DOHH2 (cell line): ENCODE data around the gene PEPD.

ENCODE experiments used
- H3F3A ChIP-seq: fragments of 200-600 bp; sonication (generic), shearing (Covaris generic); 2 replicates; pipeline ENCODE4 v1.6.0; 2016; ENCODE audit warnings: antibody characterized with exemption, mild to moderate bottlenecking; ENCODE audit not compliant: control insufficient read depth, insufficient read depth
- H3K27ac ChIP-seq: fragments of 200-600 bp; sonication (generic); 2 replicates; pipeline ENCODE4 v1.5.1; 2014; ENCODE audit warnings: low read depth, mild to moderate bottlenecking, low read length, moderate library complexity
- H3K27me3 ChIP-seq: fragments of 200-600 bp; sonication (generic); 2 replicates; pipeline ENCODE4 v1.6.1; 2014; ENCODE audit warnings: mild to moderate bottlenecking, low read length, mixed read lengths; ENCODE audit not compliant: control insufficient read depth
- H3K36me3 ChIP-seq: fragments of 200-600 bp; sonication (generic); 2 replicates; pipeline ENCODE4 v1.6.1; 2014; ENCODE audit warnings: mild to moderate bottlenecking, low read length, moderate library complexity, mixed read lengths; ENCODE audit not compliant: control insufficient read depth
- H3K4me1 ChIP-seq: fragments of 200-600 bp; sonication (generic); 2 replicates; pipeline ENCODE4 v1.6.1; 2014; ENCODE audit warnings: mild to moderate bottlenecking, low read length, mixed read lengths; ENCODE audit not compliant: control insufficient read depth
- H3K4me2 ChIP-seq: fragments of 200-600 bp; sonication (generic); 2 replicates; pipeline ENCODE4 v1.6.0; 2014; ENCODE audit warnings: mild to moderate bottlenecking, low read length, moderate library complexity
- H3K4me3 ChIP-seq: fragments of 200-600 bp; sonication (generic); 2 replicates; pipeline ENCODE4 v1.5.1; 2014; ENCODE audit warnings: mild to moderate bottlenecking, low read length, mixed read lengths
- H3K79me2 ChIP-seq: fragments of 200-600 bp; sonication (generic); 2 replicates; pipeline ENCODE4 v1.6.1; 2014; ENCODE audit warnings: mild to moderate bottlenecking, low read length, mixed read lengths; ENCODE audit not compliant: control insufficient read depth
- H3K9me2 ChIP-seq: fragments of 200-600 bp; sonication (generic); replicated peaks from 2 replicates; pipeline ENCODE4 v1.6.1; 2014; ENCODE audit warnings: mild to moderate bottlenecking, low read length, mixed read lengths; ENCODE audit not compliant: control insufficient read depth
- H3K9me3 ChIP-seq: fragments of 200-600 bp; sonication (generic); 2 replicates; pipeline ENCODE4 v1.6.1; 2014; ENCODE audit warnings: antibody characterized with exemption, low read length, mixed read lengths; ENCODE audit not compliant: control insufficient read depth, insufficient read depth
- H4K20me1 ChIP-seq: fragments of 200-600 bp; sonication (generic); 2 replicates; pipeline ENCODE4 v1.6.0; 2014; ENCODE audit warnings: low read depth, mild to moderate bottlenecking, antibody characterized with exemption, low read length, moderate library complexity; ENCODE audit not compliant: control insufficient read depth, insufficient read depth
- CTCF ChIP-seq: fragments of 200-600 bp; sonication (generic); IDR thresholded peaks from one replicate; pipeline ENCODE4 v1.5.1; 2014; ENCODE audit warnings: antibody characterized with exemption, mild to moderate bottlenecking, low read depth, low read length; ENCODE audit not compliant: poor library complexity, severe bottlenecking
- EZH2phosphoT487 ChIP-seq: fragments of 200-600 bp; sonication (generic); IDR thresholded peaks from 2 replicates; pipeline ENCODE4 v1.6.1; 2017; ENCODE audit warnings: borderline replicate concordance, mild to moderate bottlenecking, antibody characterized with exemption, low read length, moderate library complexity, mixed read lengths

PEPD gene

GRCh38 chr19:33460221-33460908, 61.2 kb downstream of the PEPD start:
- no peaks in the 10 kb centered on the region for H3K79me2 ChIP-seq
- TF ChIP-seq CTCF (no peak), EZH2phosphoT487 (no peak)

DNA sequence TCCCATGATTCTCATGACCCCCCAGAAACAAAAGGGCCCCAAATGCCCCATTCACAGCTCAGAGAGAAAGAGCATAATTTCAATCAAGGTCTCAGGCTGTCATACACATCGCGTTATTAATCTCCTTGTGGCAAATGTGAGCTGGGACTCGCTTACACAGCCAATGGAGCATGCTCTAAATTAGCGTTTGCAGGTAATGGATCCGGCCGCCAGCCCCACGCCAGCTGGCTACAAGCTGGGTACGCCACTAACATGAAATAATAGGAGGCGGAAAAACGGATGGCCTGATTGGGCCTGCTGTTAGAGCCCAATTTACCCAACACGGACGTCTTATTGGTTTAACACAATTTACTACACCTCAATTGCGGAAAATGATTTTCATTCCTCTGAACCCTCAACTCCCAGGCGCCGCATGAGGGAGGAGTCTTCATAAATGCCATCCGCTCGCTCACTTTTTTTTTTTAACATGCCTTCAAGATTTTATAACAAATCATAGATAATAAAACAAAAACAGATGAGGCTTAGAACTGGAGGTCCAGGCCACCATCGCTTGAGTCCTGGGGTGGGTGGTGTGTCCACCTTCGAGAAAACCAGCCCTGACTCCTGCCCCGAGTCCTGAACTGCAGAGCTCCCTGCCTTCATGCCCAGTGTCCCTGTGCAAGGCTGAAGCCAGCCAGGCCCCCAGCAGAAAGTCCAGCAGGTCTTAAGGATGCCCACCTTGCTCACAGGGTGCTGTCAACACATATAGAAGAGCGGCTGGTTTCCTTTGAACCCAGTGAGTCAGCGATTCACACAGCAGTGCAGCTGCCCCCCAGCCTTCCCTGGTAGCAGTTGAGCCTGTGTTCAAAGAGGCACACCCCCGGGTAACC, 62.1 kb downstream of the PEPD start:
- Histone ChIP-seq H3K27ac (no peak overlapping the region), H3K27me3 (no peaks in the 10 kb centered on the region), H3F3A (no peaks in the 10 kb centered on the region), H3K9me2 (no peaks in the 10 kb centered on the region), H3K9me3 (no peaks in the 10 kb centered on the region), H3K79me2 (no peaks in the 10 kb centered on the region), H4K20me1 (no peaks in the 10 kb centered on the region), H3K4me1 (no peaks in the 10 kb centered on the region), H3K36me3 (no peaks in the 10 kb centered on the region), H3K4me3 (no peak overlapping the region), H3K4me2 (no peak overlapping the region)
- TF ChIP-seq CTCF = no peak
- no peak for TF ChIP-seq EZH2phosphoT487

More at GRCh38 chr19:33460221-33460908, 61.2 kb downstream of the PEPD start:
- Histone ChIP-seq H3K4me3 (no peak overlapping the region), H3F3A (no peaks in the 10 kb centered on the region), H3K9me3 (no peaks in the 10 kb centered on the region), H3K9me2 (no peaks in the 10 kb centered on the region), H3K4me2 (no peak overlapping the region), H3K27ac (no peak overlapping the region), H3K27me3 (no peaks in the 10 kb centered on the region), H3K4me1 (no peaks in the 10 kb centered on the region), H3K36me3 (no peaks in the 10 kb centered on the region), H4K20me1 (no peaks in the 10 kb centered on the region)

DNA sequence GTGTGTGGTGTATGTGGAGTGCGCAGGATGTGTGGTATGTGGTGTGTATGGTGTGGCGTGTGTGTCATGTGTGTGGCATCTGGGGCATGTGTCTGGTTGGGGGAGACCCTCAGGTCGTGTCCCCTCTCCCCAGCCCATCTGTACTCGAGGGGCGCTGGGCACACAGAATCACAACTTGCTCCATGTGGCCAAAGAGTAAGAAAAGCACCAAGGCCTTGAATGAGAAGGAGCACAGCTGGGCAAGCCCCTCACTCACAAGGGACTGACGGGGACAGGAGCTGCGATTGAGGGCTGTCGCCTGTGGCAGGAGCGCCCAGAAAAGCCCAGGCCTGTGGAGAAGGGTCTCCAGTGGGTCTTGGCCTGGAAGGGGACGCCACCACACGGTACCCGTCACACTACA, 62.8 kb downstream of the PEPD start:
- no peak for TF ChIP-seq CTCF
- no peak for TF ChIP-seq EZH2phosphoT487
- no peaks in the 10 kb centered on the region for H3K27me3 ChIP-seq

More for the DNA sequence above, 62.8 kb downstream of the PEPD start:
- Histone ChIP-seq H3K9me2 (no peaks in the 10 kb centered on the region), H3K4me2 (no peak overlapping the region), H3K4me1 (no peaks in the 10 kb centered on the region), H3K36me3 (no peaks in the 10 kb centered on the region), H3K79me2 (no peaks in the 10 kb centered on the region), H4K20me1 (no peaks in the 10 kb centered on the region), H3K27ac (no peak overlapping the region), H3F3A (no peaks in the 10 kb centered on the region), H3K4me3 (no peak overlapping the region), H3K9me3 (no peaks in the 10 kb centered on the region)
